Lung microvascular endothelial cell (primary cell): Measurements from ENCODE around the gene SERTAD1. TPM values are rescaled to one million over a fixed set of nuclear protein-coding genes. Genes with fewer than 3 reads are reported as not detected.
"Not testable (repeated sequence)": the region's sequence is repeated elsewhere in the genome, so short reads cannot be mapped to it uniquely, and the experiment has no call there.

ENCODE experiments used
- DNase-seq, 2 donors: peaks; one replicate each; pipeline versions ENCODE4 v3.0.0 to v3.0.0-alpha.2; 2010; ENCODE audit warnings: low read depth in 2 of 2
- total RNA-seq: library from RNA; depleted of rRNA; stranded (reverse); fragments of >200 nt; gene quantifications from 2 replicates; pipeline ENCODE4 v1.2.1, GENCODE V29; 2014

The SERTAD1 gene, protein sequence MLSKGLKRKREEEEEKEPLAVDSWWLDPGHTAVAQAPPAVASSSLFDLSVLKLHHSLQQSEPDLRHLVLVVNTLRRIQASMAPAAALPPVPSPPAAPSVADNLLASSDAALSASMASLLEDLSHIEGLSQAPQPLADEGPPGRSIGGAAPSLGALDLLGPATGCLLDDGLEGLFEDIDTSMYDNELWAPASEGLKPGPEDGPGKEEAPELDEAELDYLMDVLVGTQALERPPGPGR
- 15.7 and 27.8 TPM in 2 replicates for total RNA-seq

DNA sequence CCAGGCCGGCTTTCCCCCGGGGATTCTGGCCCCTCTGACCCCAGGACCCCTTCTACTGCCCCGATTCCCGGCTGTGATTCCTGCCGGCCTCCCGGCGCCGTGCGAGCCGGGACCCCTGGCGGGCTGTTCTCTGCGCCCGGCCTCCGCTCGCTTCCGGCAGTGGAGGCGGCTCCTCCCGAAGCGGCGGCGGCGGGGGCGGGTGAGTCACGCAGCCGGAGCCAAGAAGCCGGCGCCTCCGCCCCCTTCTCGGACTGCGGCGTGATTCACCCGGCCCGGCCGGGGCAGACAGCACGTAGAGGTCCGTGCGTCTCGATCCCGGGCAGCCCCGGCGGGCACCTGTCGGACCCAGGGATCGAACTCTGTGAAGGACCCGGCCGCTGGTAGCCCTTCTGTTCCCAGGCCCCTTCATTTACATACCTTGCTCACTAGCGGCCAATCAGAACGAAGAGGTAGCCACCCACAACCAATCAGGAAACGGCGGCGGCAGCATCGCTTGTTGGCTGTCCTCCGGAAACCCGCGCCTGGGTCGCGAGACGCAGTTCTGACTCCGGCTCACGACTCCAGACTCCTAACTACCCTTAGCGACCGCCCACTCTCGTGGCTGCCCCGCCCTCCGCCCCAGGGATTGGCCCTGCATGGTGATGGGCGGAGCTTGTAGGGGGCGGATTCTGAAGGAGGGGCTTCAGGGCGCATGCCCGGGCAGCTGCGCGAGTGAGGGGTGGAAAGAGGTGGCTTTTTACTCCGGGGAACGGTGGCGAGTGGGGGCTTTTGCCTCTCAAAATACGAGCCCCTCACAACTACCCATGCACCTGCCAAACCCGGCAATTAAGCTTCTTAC, at the start of gene SERTAD1:
Gene SERTAD1, minus strand, starts transcription at position 543 of the 838 bp plus-strand sequence. CDS start 2,446 bp downstream, outside the sequence.
- DNase-seq, result peak; percentile 100

GRCh38 chr19:40474737-40475136, 48.9 kb upstream of the SERTAD1 start:
- no peak for DNase-seq

DNA sequence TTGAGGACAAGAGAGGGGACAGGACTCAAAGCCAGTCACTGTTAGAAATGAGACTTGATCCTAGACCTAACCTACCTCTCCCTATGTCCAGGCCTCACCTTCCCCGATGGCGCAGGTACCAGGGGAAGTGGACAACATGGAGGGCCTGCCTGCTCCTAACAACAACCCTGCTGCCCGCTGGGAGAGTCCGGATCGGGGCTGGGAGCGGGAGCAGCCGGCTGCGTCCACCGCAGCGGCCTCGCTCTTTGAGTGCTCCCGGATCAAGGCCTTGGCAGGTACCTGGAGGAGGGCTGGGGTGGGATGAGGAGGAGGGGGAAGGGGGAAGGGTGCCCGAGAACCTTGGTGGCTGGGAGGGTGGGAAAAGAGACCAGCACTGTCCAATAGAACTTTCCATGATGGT, 46.7 kb upstream of the SERTAD1 start:
- no peak for DNase-seq

GRCh38 chr19:40471111-40471510, 45.3 kb upstream of the SERTAD1 start:
- no peak for DNase-seq

- DNase-seq, result no peak
Observed at GRCh38 chr19:40469011-40469410, 43.2 kb upstream of the SERTAD1 start.

DNA sequence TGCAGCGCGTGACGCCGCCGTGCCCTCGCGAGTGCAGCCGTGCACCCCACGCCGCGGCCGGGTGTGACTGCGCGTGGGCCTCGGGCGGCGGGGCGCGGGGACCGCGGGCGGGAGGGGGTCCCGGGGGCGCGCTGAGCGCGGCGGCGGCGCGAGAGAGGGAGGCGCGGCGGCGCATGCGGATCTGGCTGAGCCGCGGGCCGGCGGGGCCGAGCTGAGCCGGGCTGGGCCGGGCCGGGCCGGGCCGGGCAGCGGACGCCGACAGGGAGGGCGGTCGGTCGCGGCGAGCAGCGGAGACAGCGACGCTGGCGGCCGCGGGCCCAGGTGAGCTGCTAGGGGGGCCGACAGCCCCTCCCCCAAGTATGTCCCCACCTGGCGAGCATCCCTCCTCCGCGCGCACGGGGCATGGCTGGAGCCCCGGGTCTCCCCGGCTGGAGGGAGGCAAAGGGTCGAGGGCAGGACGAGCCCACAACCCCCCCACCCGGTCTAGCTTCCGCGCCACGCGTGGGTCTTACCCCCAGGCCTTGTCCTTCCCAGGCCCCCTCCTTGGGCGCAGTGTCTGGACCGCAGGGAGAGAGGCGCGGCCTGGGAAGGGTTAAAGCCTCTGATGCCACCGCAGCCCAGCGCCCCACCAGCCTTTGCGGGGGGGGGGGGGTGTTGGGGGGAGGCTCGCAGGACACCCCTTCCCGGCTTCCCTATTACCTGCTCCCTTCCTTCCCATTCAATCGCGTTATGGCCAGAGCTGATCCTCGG, 41.4 kb upstream of the SERTAD1 start, which contains the start of gene SPTBN4:
Gene SPTBN4, plus strand, starts transcription at position 17 of the 750 bp plus-strand sequence. CDS start 5,621 bp downstream, outside the sequence.
- DNase-seq, result no peak

DNA sequence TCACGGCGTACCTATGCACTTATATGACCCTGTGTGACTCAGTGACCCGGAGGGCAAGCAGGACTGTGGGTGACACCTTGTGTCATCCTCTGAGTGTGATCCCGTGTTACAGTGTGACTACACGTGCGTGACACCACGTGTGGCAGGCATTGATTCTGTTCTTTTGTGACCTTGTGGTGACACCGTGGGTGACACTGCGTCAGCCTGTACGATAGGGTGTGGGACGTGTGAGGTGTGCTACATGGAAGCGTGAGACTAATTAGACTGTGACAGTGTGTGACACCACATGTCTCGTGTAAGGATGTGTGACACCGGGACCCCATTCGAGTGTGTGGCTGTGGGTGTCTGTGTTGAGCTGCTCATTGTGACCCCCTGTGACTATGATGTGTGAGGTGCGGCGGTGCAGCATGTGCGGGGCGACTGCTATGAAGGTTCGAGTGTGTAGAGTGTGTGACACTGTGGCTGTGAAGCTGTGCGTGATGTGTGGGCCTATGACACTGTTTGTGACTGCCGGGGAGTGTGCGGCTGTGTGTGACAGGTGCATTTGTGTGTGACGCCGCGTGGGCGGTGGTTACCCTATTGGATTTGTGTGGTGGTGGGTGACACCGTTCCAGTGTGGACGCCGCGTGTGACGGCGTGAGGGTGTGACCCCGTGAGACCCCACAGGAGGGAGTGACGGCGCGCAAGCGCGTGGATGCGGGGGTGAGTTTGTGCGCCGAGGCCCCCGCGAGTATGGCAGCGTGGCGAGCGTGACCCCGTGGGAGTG, 40.6 kb upstream of the SERTAD1 start:
- peak; percentile 4 to 13 for DNase-seq

- peak; percentile 99 for DNase-seq
Observed at GRCh38 chr19:40465557-40466218, 39.9 kb upstream of the SERTAD1 start, which contains the start of gene BLVRB. BLVRB (minus strand) TSS chr19:40465745; CDS start chr19:40465688, 57 bp downstream.

GRCh38 chr19:40465025-40465556, 39.3 kb upstream of the SERTAD1 start:
- DNase-seq, result peak; percentile 29 to 57

GRCh38 chr19:40464059-40465024, 38.5 kb upstream of the SERTAD1 start:
- peak; percentile 89 to 92 for DNase-seq

DNA sequence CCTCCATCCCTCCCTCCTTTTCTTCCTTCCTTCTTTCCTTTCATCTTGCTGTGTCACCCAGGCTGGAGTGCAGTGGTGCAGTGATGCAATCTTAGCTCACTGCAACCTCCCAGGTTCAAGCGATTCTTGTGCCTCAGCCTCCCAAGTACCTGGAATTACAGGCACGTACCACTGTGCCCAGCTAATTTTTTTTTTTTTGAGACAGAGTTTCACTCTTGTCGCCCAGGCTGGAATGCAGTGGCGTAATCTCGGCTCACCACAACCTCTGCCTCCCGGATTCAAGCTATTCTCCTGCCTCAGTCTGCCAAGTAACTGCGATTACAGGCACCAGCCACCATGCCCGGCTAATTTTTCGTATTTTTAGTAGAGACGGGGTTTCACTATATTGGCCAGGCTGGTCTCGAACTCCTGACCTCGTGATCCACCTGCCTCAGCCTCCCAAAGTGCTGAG, 37.8 kb upstream of the SERTAD1 start:
- not testable (repeated sequence) for DNase-seq

DNA sequence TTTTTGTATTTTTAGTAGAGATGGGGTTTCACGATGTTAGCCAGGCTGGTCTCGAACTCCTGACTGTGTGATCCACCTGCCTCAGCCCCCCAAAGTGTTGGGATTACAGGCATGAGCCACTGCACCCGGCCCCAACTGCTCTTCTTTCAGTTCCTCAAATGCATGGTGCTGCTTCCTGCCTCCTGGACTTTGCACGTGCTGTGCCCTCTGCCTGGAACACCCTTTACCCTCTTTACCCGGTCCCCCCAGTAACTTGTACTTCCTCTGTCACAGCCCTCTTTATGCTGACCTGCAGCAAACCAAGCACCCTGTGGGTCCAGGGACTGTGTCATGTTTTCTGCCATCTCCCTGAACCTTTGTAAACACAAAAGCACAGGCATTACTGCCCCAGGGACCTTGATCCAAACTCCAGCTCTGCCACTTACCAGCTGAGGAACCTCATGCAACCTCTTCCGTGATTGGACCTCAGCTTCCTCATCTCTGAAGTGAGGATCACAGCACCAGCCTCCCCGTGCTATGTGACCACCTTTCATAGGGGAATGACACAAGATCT, 36.0 kb upstream of the SERTAD1 start:
- no peak for DNase-seq

DNA sequence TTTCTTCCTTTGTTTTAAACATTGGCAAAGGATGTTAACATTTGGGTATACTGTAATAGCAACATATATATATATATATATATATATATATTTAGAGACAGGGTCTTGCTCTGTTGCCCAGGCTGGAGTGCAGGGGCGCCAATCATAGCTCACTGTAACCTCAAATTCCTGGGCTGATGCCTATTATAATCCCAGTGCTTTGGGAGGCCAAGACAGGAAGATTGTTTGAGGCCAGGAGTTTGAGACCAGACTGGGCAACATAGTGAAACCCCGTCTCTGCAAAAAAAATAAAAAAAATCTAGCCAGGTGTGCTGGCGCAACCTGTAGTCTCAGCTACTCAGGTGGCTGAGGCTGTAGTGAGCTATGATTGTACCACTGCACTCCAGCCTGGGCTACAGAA, 34.4 kb upstream of the SERTAD1 start:
- DNase-seq, result no peak

- no peak for DNase-seq
Observed at GRCh38 chr19:40458597-40458974, 32.8 kb upstream of the SERTAD1 start.

DNA sequence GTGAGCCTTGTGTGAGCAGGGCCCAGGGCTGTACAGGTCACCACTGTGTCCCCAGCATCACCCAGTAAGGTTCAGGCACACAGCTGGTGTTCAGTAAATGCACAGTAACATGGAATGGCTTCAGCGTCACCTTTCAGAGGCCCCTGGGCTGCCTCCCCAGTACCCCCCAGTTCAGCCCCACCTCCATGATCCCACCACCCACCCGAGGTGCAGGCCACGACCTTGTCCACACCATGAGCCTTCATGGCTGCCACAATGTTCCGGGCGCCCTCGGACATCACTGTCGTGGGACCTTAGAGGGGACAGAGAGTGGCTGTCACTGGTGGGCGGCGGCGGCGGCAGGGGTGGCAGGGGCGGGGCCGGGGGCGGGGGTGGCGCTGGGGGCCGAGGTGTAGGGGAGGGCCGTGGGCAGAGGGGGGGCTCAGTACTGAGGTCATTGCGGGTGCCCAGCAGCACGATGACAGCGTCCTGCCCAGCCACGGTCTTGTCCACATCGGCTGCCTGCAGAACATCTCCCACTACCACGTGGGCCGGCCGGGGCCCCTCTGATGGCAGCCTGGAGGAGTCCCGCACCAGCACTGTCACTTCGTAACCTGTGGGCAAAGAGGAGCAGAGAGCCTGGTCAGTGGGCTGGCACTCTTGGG, 32.3 kb upstream of the SERTAD1 start:
- DNase-seq, result no peak

DNA sequence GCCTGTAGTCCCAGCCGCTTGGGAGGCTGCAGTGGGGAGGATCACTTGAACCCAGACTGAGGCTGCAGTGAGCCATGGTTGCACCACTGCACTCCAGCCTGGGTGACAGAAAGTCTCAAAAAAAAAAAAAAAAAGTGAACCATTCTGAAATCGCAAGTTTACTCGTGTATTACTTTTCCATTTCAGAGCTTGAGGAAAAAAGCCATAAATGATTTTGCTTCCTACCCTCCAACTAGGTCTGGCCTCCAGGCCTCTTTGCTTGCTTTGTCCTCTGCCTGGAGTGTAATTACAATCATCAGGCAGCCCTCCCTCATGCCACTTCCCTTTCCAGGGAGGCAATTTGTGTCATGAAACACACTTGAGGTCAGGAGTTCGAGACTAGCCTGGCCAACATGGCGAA, 31.3 kb upstream of the SERTAD1 start:
- no peak for DNase-seq

DNA sequence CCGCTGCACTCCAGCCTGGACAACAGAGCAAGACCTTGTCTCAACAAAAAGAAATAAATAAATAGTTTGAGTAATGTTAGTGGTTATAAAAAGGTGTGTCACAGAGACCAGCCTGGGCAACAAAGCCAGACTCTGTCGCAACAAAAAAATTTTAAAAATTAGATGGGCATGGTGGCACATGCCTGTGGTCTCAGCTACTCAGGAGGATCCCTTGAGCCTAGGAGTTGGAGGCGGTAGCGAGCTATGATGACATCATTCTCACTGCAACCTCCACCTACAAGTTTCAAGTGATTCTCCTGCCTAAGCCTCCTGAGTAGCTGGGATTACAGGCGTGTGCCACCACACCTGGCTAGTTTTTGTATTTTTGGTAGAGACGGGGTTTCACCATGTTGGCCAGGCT, 28.2 kb upstream of the SERTAD1 start:
- not testable (repeated sequence) for DNase-seq

- DNase-seq, result no peak
Observed at GRCh38 chr19:40453151-40453735, 27.5 kb upstream of the SERTAD1 start.
